Esophagus muscularis mucosa (tissue), 4 donors: Measurements from ENCODE around the gene DMRT3. TPM values are rescaled to one million over a fixed set of nuclear protein-coding genes. Genes with fewer than 3 reads are reported as not detected.

Source experiments
- DNase-seq: peaks from one replicate; pipeline ENCODE4 v3.0.0-alpha.2; 2017; ENCODE audit errors: extremely low spot score
- H3K27ac ChIP-seq, 4 donors: fragments of 200-600 bp; sonication (generic); replicated peaks in 1 of 4; 1 replicate in 3 of 4; 2 replicates in 1 of 4; pipeline ENCODE4 v1.5.1; 2016 to 2019; ENCODE audit warnings: mild to moderate bottlenecking in 1 of 4
- H3K27me3 ChIP-seq, 4 donors: fragments of 200-600 bp; sonication (generic); one replicate each; pipeline versions ENCODE4 v1.5.1 to v1.6.0; 2016 to 2019
- H3K36me3 ChIP-seq, 4 donors: fragments of 200-600 bp; sonication (generic); one replicate each; pipeline ENCODE4 v1.5.1; 2016 to 2019
- H3K4me1 ChIP-seq, 4 donors: fragments of 200-600 bp; sonication (generic); one replicate each; pipeline ENCODE4 v1.5.1; 2016 to 2019
- H3K4me3 ChIP-seq, 4 donors: fragments of 200-600 bp; sonication (generic); 1 replicate in 2 of 4; 2 replicates in 2 of 4; pipeline ENCODE4 v1.5.1; 2016 to 2019; ENCODE audit warnings: mild to moderate bottlenecking in 4 of 4, moderate library complexity in 1 of 4
- H3K9me3 ChIP-seq, 4 donors: fragments of 200-600 bp; sonication (generic); 1 replicate in 3 of 4; 2 replicates in 1 of 4; pipeline ENCODE4 v1.5.1; 2016 to 2019
- EP300 ChIP-seq: sonication (generic); formaldehyde crosslinking; IDR thresholded peaks from one replicate; pipeline ENCODE4 v1.6.1; 2017; ENCODE audit warnings: antibody characterized with exemption
- POLR2A ChIP-seq: fragments of 450-650 bp; IDR thresholded peaks from one replicate; pipeline ENCODE4 v1.6.1; 2017; ENCODE audit warnings: antibody characterized with exemption, moderate library complexity, mild to moderate bottlenecking, low read depth
- POLR2AphosphoS5 ChIP-seq, 2 donors: sonication (generic); formaldehyde crosslinking; IDR thresholded peaks; one replicate each; pipeline ENCODE4 v1.6.1; 2017; ENCODE audit warnings: antibody characterized with exemption in 2 of 2
- WGBS: methylation state at CpG from one replicate; pipeline ENCODE4 v1.1.5; 2018; 5-methylcytosine and 5-hydroxymethylcytosine counted together
- intact Hi-C: fragments of 100-400 bp; cut with DNase I; formaldehyde crosslinking; loops from one replicate; pipeline ENCODE4 v1.15.1; 2023
- total RNA-seq, 4 donors: library from RNA; depleted of rRNA; stranded (reverse); fragments of >200 nt; gene quantifications; one replicate each; pipeline versions ENCODE4 v1.1.0 to v1.2.1, GENCODE V29; 2016
- TF ChIP-seq, protein P1 (sequence below), 3 experiments: fragments of 200-600 bp in 2 of 3; fragments of 450-650 bp in 1 of 3; sonication (generic) in 2 of 3; IDR thresholded peaks; one replicate each; pipeline ENCODE4 v1.5.1; 2017 to 2019; ENCODE audit warnings: antibody characterized with exemption in 3 of 3, mild to moderate bottlenecking in 2 of 3, moderate library complexity in 1 of 3

DMRT3 gene
- total RNA-seq, 4 donors from 2014 or later = not detected

DNA sequence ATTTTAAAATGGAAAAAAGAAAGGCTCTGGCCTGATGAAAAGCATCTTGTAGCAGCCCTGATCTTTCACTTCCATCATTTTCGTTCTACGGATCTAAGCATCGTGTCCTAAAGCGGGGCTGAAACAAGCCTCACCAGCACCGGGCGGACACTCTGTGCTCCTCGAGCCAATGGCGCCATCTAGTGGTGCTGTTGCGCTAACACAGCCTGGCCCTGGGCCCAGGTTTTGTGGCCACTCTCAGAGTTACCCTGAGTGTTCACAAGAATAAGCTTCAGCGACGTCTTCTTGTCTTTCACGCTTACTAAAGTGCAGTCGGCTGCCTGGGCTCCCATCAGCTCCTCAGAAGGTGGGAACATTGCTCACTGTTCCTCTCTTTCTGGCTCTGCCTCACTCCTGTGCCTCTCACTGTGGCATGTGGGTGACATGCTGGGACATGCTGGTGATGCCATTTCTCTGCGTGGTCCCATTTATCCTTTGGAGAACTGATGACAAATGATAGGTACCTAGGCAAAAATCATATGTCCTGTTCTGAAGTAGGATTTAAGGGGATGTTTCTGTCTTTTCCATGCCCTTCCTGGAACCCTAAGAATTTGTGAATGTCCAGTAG lies 32.7 kb downstream of the DMRT3 start:
- TF ChIP-seq, protein P1, sequence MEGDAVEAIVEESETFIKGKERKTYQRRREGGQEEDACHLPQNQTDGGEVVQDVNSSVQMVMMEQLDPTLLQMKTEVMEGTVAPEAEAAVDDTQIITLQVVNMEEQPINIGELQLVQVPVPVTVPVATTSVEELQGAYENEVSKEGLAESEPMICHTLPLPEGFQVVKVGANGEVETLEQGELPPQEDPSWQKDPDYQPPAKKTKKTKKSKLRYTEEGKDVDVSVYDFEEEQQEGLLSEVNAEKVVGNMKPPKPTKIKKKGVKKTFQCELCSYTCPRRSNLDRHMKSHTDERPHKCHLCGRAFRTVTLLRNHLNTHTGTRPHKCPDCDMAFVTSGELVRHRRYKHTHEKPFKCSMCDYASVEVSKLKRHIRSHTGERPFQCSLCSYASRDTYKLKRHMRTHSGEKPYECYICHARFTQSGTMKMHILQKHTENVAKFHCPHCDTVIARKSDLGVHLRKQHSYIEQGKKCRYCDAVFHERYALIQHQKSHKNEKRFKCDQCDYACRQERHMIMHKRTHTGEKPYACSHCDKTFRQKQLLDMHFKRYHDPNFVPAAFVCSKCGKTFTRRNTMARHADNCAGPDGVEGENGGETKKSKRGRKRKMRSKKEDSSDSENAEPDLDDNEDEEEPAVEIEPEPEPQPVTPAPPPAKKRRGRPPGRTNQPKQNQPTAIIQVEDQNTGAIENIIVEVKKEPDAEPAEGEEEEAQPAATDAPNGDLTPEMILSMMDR (IDR thresholded peaks at IDR 0.05) = peak in 2 of 3 experiments; percentile 88 to 93
- no peak for TF ChIP-seq POLR2A
- peak; percentile 17 to 53 for TF ChIP-seq POLR2AphosphoS5 (IDR thresholded peaks at IDR 0.05)
- intact Hi-C loops = loop anchor here (1.0 to 10.0 kb wide), 2 partner anchors 116 to 244 kb away; no protein-coding TSS in a partner anchor

DNA sequence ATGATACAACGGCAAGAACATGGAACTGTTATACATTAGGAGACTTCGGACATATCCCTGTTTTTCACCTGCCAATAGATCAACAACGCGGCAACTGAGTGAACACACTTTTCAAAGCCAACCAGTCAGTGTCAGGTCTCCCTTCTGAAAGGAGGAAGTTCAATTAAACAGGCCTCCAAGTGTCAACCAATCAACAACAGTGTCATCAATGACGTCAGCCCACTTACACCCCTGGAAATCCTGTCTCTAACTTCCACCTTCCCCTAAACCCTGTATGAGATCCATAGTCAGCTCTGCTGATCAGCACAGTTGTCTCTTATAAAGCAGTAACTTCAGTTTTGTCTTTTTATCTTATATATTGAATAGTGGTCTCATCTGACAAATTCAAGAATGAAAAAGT lies 36.6 kb downstream of the DMRT3 start:
- Histone ChIP-seq H3K9me3 (no peaks in the 10 kb centered on the region), H3K4me1 (peaks cover 0 to 5% (median 4%) of the 10 kb centered on the region in 4 donors), H3K27me3 (peaks cover 0 to 51% (median 0%) of the 10 kb centered on the region in 4 donors), H3K4me3 (no peak overlapping the region), H3K27ac (no peak overlapping the region), H3K36me3 (no peaks in the 10 kb centered on the region)
- 71% methylated on average over 5 of the region's 5 CpGs for WGBS
- intact Hi-C loops = no loop called here
- TF ChIP-seq, protein P1 (IDR thresholded peaks at IDR 0.05) = no peak
- TF ChIP-seq EP300 = no peak
- TF ChIP-seq POLR2A = no peak
- no peak for TF ChIP-seq POLR2AphosphoS5 (IDR thresholded peaks at IDR 0.05)
- no peak for DNase-seq

More for the DNA sequence above, 32.7 kb downstream of the DMRT3 start:
- DNase-seq = no peak
- 8% methylated on average over 14 of the region's 14 CpGs for WGBS
- no peak overlapping the region for H3K27ac ChIP-seq
- H3K36me3 ChIP-seq = no peaks in the 10 kb centered on the region
- no peaks in the 10 kb centered on the region for H3K9me3 ChIP-seq
- peaks cover 0 to 61% (median 0%) of the 10 kb centered on the region in 4 donors for H3K27me3 ChIP-seq
- H3K4me3 ChIP-seq = no peak overlapping the region
- peaks cover 0 to 5% (median 4%) of the 10 kb centered on the region in 4 donors for H3K4me1 ChIP-seq

DNA sequence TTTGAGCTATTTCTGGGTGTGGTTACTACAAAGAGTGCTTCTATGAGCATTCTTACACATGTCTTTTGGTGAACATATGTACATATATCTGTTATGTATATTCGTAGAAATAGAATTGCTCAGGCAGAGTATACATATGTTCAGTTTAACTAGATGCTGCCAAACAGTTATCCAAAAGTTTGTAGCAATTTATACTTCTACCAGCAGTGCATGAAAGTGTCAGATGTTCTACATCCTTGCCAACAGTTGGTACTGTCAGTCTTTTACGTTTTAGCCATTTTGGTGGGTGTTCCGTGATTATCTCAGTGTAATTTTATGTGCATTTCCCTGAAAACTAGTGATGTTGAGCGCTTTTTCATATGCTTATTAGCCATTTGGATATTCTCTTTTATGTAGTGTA lies 37.8 kb downstream of the DMRT3 start:
- 70% methylated on average over 4 of the region's 4 CpGs for WGBS
- Histone ChIP-seq H3K36me3 (no peaks in the 10 kb centered on the region), H3K9me3 (no peaks in the 10 kb centered on the region), H3K4me3 (no peak overlapping the region), H3K27ac (no peak overlapping the region), H3K27me3 (peaks cover 0 to 52% (median 0%) of the 10 kb centered on the region in 4 donors), H3K4me1 (peaks cover 0 to 2% (median 1%) of the 10 kb centered on the region in 4 donors)
- TF ChIP-seq EP300 = no peak
- TF ChIP-seq POLR2AphosphoS5 (IDR thresholded peaks at IDR 0.05) = no peak
- TF ChIP-seq, protein P1 (IDR thresholded peaks at IDR 0.05) = no peak
- no peak for TF ChIP-seq POLR2A
- intact Hi-C loops = no loop called here
- DNase-seq = no peak

DNA sequence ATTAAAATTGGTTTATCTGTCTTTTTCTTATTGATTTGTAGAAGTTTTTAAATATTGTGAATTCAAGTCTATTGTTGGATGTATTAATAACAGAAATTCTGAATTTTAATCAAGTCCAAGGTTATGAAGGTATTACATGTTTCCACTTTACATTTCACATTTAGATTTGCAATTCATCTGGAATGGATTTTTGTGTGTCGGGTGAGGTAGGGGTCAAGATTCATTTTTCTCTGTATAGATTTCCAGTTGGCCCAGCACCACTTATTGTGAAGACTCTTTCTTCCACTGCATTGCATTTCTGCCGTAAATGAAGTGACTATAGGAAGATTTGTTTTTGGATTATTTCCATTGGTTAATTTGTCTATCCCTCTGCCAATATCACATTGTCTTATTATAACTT lies 38.2 kb downstream of the DMRT3 start:
- TF ChIP-seq EP300 (no peak), POLR2A (no peak), POLR2AphosphoS5 (IDR thresholded peaks at IDR 0.05) (no peak)
- TF ChIP-seq, protein P1 (IDR thresholded peaks at IDR 0.05) = no peak
- Histone ChIP-seq H3K9me3 (no peaks in the 10 kb centered on the region), H3K4me3 (no peak overlapping the region), H3K27me3 (peaks cover 0 to 48% (median 0%) of the 10 kb centered on the region in 4 donors), H3K27ac (no peak overlapping the region), H3K36me3 (no peaks in the 10 kb centered on the region), H3K4me1 (no peaks in the 10 kb centered on the region)
- WGBS = 83% methylated on average over 2 of the region's 2 CpGs
- intact Hi-C loops = no loop called here
- DNase-seq = no peak
